GM10248 (cell line): ENCODE data around the gene C20orf96.

Source experiments
- CTCF ChIA-PET: fragments of 300-600 bp; sonication (Branson Sonifier 250); formaldehyde crosslinking; extraction: SDS; loops from one replicate; lab custom pipeline; 2021; ENCODE audit warnings: antibody characterized with exemption; lab: Yijun Ruan, JAX
- POLR2A ChIA-PET: fragments of 350-650 bp; sonication (Branson Sonifier 250); formaldehyde crosslinking; extraction: SDS; loops from one replicate; lab custom pipeline; 2020; ENCODE audit warnings: antibody characterized with exemption; lab: Yijun Ruan, JAX
- DNase-seq: peaks from one replicate; pipeline ENCODE4 v3.0.0; 2012; ENCODE audit errors: extremely low spot score
- CTCF ChIP-seq: IDR thresholded peaks from 2 replicates; pipeline ENCODE4 v1.5.1; 2012; ENCODE audit warnings: mild to moderate bottlenecking, low read depth; ENCODE audit errors: extremely low read depth, missing control alignments, control extremely low read depth

The C20orf96 gene

GRCh38 chr20:301886-302848 lies 11.6 kb upstream of the C20orf96 start:
- TF ChIP-seq CTCF: no peak
- DNase-seq: no peak
- POLR2A ChIA-PET: no interaction called here
- CTCF ChIA-PET: interaction anchor here (2.4 to 6.8 kb wide), 2 partner anchors 7 to 28 kb away, joined by 11 to 37 read pairs; no protein-coding TSS in a partner anchor

GRCh38 chr20:300345-300990 lies 9.9 kb upstream of the C20orf96 start:
- no peak for TF ChIP-seq CTCF
- POLR2A ChIA-PET: interaction anchor here (2.6 kb wide), 1 partner anchor 10 kb away, joined by 7 read pairs; no protein-coding TSS in a partner anchor
- CTCF ChIA-PET: interaction anchor here (2.4 to 6.8 kb wide), 2 partner anchors 9 to 30 kb away, joined by 11 to 37 read pairs; no protein-coding TSS in a partner anchor
- DNase-seq: no peak

GRCh38 chr20:298776-299391 lies 8.3 kb upstream of the C20orf96 start:
- CTCF ChIA-PET: interaction anchor here (1.2 to 6.8 kb wide), 6 partner anchors 9 to 33 kb away, joined by 3 to 37 read pairs (median 6); no protein-coding TSS in a partner anchor
- POLR2A ChIA-PET: interaction anchor here (2.6 kb wide), 1 partner anchor 11 kb away, joined by 7 read pairs; no protein-coding TSS in a partner anchor

GRCh38 chr20:297925-298775 lies 7.6 kb upstream of the C20orf96 start:
- ChIA-PET POLR2A (interaction anchor here (2.6 kb wide), 1 partner anchor 12 kb away, joined by 7 read pairs; no protein-coding TSS in a partner anchor), CTCF (interaction anchor here (1.2 to 6.8 kb wide), 6 partner anchors 10 to 32 kb away, joined by 3 to 37 read pairs (median 6); no protein-coding TSS in a partner anchor)
- no peak for TF ChIP-seq CTCF
- DNase-seq: peak; percentile 52

More at GRCh38 chr20:298776-299391, 8.3 kb upstream of the C20orf96 start:
- DNase-seq: no peak
- TF ChIP-seq CTCF: no peak

GRCh38 chr20:297098-297924 lies 6.8 kb upstream of the C20orf96 start, which contains the start of gene ZCCHC3:
TSS of gene ZCCHC3 (plus strand) at chr20:297570. CDS start at chr20:297587, 17 bp downstream.
- CTCF ChIA-PET: interaction anchor here (1.0 to 6.8 kb wide), 4 partner anchors 11 to 33 kb away, joined by 3 to 37 read pairs (median 5); partner anchors contain the start of gene SOX12
- DNase-seq: peak; percentile 91
- peak; percentile 25 for TF ChIP-seq CTCF
- POLR2A ChIA-PET: no interaction called here
